ENCODE data around the gene PDZD8. TPM values are rescaled to one million over a fixed set of nuclear protein-coding genes. Genes with fewer than 3 reads are reported as not detected.

Gene PDZD8
- total and polyA plus RNA-seq, 4 experiments from 2014 or later: 3.6 to 15.0 (median 11.4) TPM

DNA sequence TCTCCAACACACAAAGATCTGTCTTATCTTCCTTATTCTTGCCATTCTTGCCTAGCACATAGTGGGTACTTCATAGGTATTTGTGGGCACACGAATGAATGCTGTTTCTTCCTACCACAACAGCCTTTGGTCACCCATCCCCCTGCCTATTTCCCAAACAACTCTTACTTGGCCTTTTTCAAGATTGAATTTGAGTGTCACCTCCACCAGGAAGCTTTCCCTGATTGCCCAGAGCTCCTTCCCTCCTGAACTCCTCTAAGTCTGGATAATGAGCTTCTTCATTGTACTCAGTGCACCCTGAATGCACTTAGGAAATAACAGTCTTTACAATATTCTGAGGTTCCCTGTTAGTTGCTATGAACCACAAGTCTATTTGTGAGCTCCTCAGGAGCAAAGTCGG lies 11.6 kb upstream of the PDZD8 start:
- H3K27ac Mint-ChIP-seq: no peak overlapping the region
- no peaks in the 10 kb centered on the region for H3K27me3 ChIP-seq (ENCODE audit: insufficient read depth, low read length)
- H3K27me3 Mint-ChIP-seq: peaks cover 33 to 47% of the 10 kb centered on the region in 2 donors
- POLR2A ChIA-PET (ENCODE audit: partially characterized antibody): no interaction called here
- no peak overlapping the region for H3K27ac ChIP-seq (ENCODE audit: low read depth, low read length)
- no peak overlapping the region for H3K4me3 ChIP-seq (ENCODE audit: low read length in 2 of 2)
- no peaks in the 10 kb centered on the region for H3K4me1 Mint-ChIP-seq
- H3K36me3 Mint-ChIP-seq: no peaks in the 10 kb centered on the region
- H3K36me3 ChIP-seq (ENCODE audit: insufficient read depth, low read length): no peaks in the 10 kb centered on the region
- CTCF ChIA-PET (ENCODE audit: partially characterized antibody): no interaction called here
- DNase-seq: no peak
- no peaks in the 10 kb centered on the region for H3K9me3 Mint-ChIP-seq
- no peaks in the 10 kb centered on the region for H3K4me1 ChIP-seq (ENCODE audit: insufficient read depth, low read length)
- H3K4me3 Mint-ChIP-seq: no peak overlapping the region
- intact Hi-C loops (cut with micrococcal nuclease): no loop called here
- H3K9me3 ChIP-seq (ENCODE audit: control insufficient read depth in 1 of 2, low read length in 2 of 2): no peaks in the 10 kb centered on the region

- no peaks in the 10 kb centered on the region for H3K4me1 Mint-ChIP-seq
- no peaks in the 10 kb centered on the region for H3K9me3 Mint-ChIP-seq
- no peaks in the 10 kb centered on the region for H3K9me3 ChIP-seq (ENCODE audit: control insufficient read depth in 1 of 2, low read length in 2 of 2)
- no peaks in the 10 kb centered on the region for H3K36me3 ChIP-seq (ENCODE audit: insufficient read depth, low read length)
- H3K4me1 ChIP-seq (ENCODE audit: insufficient read depth, low read length): no peaks in the 10 kb centered on the region
- no peaks in the 10 kb centered on the region for H3K36me3 Mint-ChIP-seq
- ChIA-PET CTCF (ENCODE audit: partially characterized antibody) (interaction anchor here (0.9 kb wide), 1 partner anchor 166 kb away, joined by 3 read pairs; no protein-coding TSS in a partner anchor), POLR2A (ENCODE audit: partially characterized antibody) (interaction anchor here (0.6 kb wide), 1 partner anchor 9 kb away, joined by 3 read pairs; no protein-coding TSS in a partner anchor)
- no peak overlapping the region for H3K27ac ChIP-seq (ENCODE audit: low read depth, low read length)
- no peak overlapping the region for H3K4me3 Mint-ChIP-seq
- H3K27me3 ChIP-seq (ENCODE audit: insufficient read depth, low read length): peaks cover 2% of the 10 kb centered on the region
- H3K4me3 ChIP-seq (ENCODE audit: low read length in 2 of 2): no peak overlapping the region
- intact Hi-C loops (cut with micrococcal nuclease): no loop called here
- no peak for DNase-seq
- peaks cover 22 to 34% of the 10 kb centered on the region in 2 donors for H3K27me3 Mint-ChIP-seq
- H3K27ac Mint-ChIP-seq: no peak overlapping the region
These were observed 7.6 kb upstream of the PDZD8 start for GRCh38 chr10:117382861-117383260.

GRCh38 chr10:117374506-117375359 lies 507 bp downstream of the PDZD8 start:
- peak; percentile 13 to 55 (median 28) for DNase-seq
- Mint-ChIP-seq H3K9me3 (no peaks in the 10 kb centered on the region), H3K27me3 (peaks cover 3 to 15% of the 10 kb centered on the region in 2 donors), H3K36me3 (peaks cover 0 to 12% of the 10 kb centered on the region in 2 donors), H3K4me1 (peaks cover 22 to 52% (median 40%) of the 10 kb centered on the region in 4 donors), H3K4me3 (peak overlapping the region; percentile 95 to 97 (median 96)), H3K27ac (peak overlapping the region; percentile 92 to 98 (median 93))
- H3K4me1 ChIP-seq (ENCODE audit: insufficient read depth, low read length): peaks cover 34% of the 10 kb centered on the region
- peaks cover 3% of the 10 kb centered on the region for H3K27me3 ChIP-seq (ENCODE audit: insufficient read depth, low read length)
- H3K36me3 ChIP-seq (ENCODE audit: insufficient read depth, low read length): no peaks in the 10 kb centered on the region
- intact Hi-C loops (cut with micrococcal nuclease): loop anchor here (1.0 to 10.0 kb wide), 5 partner anchors 157 to 1380 kb away; partner anchors contain the start of genes CACUL1, FAM204A and RAB11FIP2
- no peaks in the 10 kb centered on the region for H3K9me3 ChIP-seq (ENCODE audit: control insufficient read depth in 1 of 2, low read length in 2 of 2)
- peak overlapping the region; percentile 61 for H3K27ac ChIP-seq (ENCODE audit: low read depth, low read length)
- peak overlapping the region; percentile 64 to 98 for H3K4me3 ChIP-seq (ENCODE audit: low read length in 2 of 2)
- POLR2A ChIA-PET (ENCODE audit: partially characterized antibody): interaction anchor here (0.9 to 1.1 kb wide), 5 partner anchors 8 to 199 kb away, joined by 3 read pairs; no protein-coding TSS in a partner anchor
- CTCF ChIA-PET (ENCODE audit: partially characterized antibody): interaction anchor here (0.6 to 1.2 kb wide), 3 partner anchors 15 to 201 kb away, joined by 3 to 4 read pairs (median 4); no protein-coding TSS in a partner anchor

DNA sequence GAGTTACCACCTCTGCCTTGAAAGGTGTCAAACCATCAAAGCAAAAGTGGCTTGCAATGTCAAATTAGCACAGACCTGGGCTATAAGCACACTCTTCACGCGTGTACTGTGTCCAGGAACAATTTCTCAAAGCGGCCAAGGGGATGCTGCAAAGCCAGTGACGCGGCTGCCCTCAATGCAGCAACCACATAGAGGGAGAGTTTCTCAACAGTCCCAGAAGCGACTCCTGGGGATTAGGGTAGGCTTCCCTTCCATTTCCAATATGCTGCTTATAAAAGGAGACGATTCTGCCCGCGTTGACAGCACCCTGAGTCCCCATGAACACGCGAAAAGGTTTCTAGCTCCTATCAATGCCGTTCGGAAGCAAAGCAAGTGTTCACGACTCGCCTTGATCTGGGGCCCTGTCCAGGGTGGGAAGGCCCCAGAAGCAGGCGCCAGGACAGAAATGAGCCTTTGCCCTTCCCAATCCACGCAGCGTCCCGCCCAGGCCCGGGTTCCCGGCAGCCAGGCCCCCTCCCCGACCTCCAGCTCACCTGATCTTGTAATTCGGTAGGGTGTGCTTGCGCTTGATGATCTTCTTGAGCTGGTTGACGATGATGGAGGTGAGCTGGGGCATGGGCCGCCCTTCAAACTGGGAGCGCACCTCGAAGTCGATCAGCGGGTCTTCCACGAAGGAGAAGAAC lies 1.3 kb downstream of the PDZD8 start:
- peak; percentile 58 to 73 (median 62) for DNase-seq
- Histone ChIP-seq H3K27me3 (ENCODE audit: insufficient read depth, low read length) (peaks cover 3% of the 10 kb centered on the region), H3K4me1 (ENCODE audit: insufficient read depth, low read length) (peaks cover 39% of the 10 kb centered on the region), H3K9me3 (ENCODE audit: control insufficient read depth in 1 of 2, low read length in 2 of 2) (no peaks in the 10 kb centered on the region), H3K27ac (ENCODE audit: low read depth, low read length) (peak overlapping the region; percentile 61), H3K4me3 (ENCODE audit: low read length in 2 of 2) (peak overlapping the region; percentile 64 to 98), H3K36me3 (ENCODE audit: insufficient read depth, low read length) (no peaks in the 10 kb centered on the region)
- peak overlapping the region; percentile 91 to 98 (median 93) for H3K27ac Mint-ChIP-seq
- peak overlapping the region; percentile 95 to 97 (median 96) for H3K4me3 Mint-ChIP-seq
- ChIA-PET POLR2A (ENCODE audit: partially characterized antibody) (interaction anchor here (0.9 to 1.1 kb wide), 5 partner anchors 9 to 199 kb away, joined by 3 read pairs; no protein-coding TSS in a partner anchor), CTCF (ENCODE audit: partially characterized antibody) (interaction anchor here (0.6 to 1.2 kb wide), 3 partner anchors 14 to 200 kb away, joined by 3 to 4 read pairs (median 4); no protein-coding TSS in a partner anchor)
- H3K27me3 Mint-ChIP-seq: peaks cover 3 to 13% of the 10 kb centered on the region in 2 donors
- intact Hi-C loops (cut with micrococcal nuclease): loop anchor here (10.0 kb wide), 2 partner anchors 649 to 1381 kb away; partner anchors contain the start of gene CACUL1
- peaks cover 25 to 57% (median 45%) of the 10 kb centered on the region in 4 donors for H3K4me1 Mint-ChIP-seq
- no peaks in the 10 kb centered on the region for H3K9me3 Mint-ChIP-seq
- H3K36me3 Mint-ChIP-seq: peaks cover 0 to 12% of the 10 kb centered on the region in 2 donors

- no peaks in the 10 kb centered on the region for H3K9me3 Mint-ChIP-seq
- no peaks in the 10 kb centered on the region for H3K27me3 ChIP-seq (ENCODE audit: insufficient read depth, low read length)
- H3K27me3 Mint-ChIP-seq: no peaks in the 10 kb centered on the region
- H3K36me3 Mint-ChIP-seq: peaks cover 0 to 9% of the 10 kb centered on the region in 2 donors
- no peak overlapping the region for H3K4me3 ChIP-seq (ENCODE audit: low read length in 2 of 2)
- ChIA-PET POLR2A (ENCODE audit: partially characterized antibody) (interaction anchor here (1.8 kb wide), 1 partner anchor 16 kb away, joined by 4 read pairs; no protein-coding TSS in a partner anchor), CTCF (ENCODE audit: partially characterized antibody) (interaction anchor here (1.2 to 1.5 kb wide), 2 partner anchors 9 to 195 kb away, joined by 3 read pairs; no protein-coding TSS in a partner anchor)
- peak overlapping the region in 3 of 8 donors; percentile 7 to 49 (median 43) for H3K4me3 Mint-ChIP-seq
- no peak for DNase-seq
- peaks cover 48% of the 10 kb centered on the region for H3K4me1 ChIP-seq (ENCODE audit: insufficient read depth, low read length)
- H3K4me1 Mint-ChIP-seq: peaks cover 38 to 85% (median 60%) of the 10 kb centered on the region in 4 donors
- no peaks in the 10 kb centered on the region for H3K36me3 ChIP-seq (ENCODE audit: insufficient read depth, low read length)
- no peaks in the 10 kb centered on the region for H3K9me3 ChIP-seq (ENCODE audit: control insufficient read depth in 1 of 2, low read length in 2 of 2)
- H3K27ac ChIP-seq (ENCODE audit: low read depth, low read length): no peak overlapping the region
- intact Hi-C loops (cut with micrococcal nuclease): loop anchor here (10.0 kb wide), 2 partner anchors 645 to 1385 kb away; partner anchors contain the start of gene CACUL1
- peak overlapping the region in 1 of 7 donors; percentile 72 for H3K27ac Mint-ChIP-seq
These were observed 5.0 kb downstream of the PDZD8 start for GRCh38 chr10:117370205-117370604.

GRCh38 chr10:117367718-117368117 lies 7.5 kb downstream of the PDZD8 start:
- POLR2A ChIA-PET (ENCODE audit: partially characterized antibody): interaction anchor here (0.7 kb wide), 1 partner anchor 16 kb away, joined by 3 read pairs; no protein-coding TSS in a partner anchor

More at GRCh38 chr10:117367718-117368117, 7.5 kb downstream of the PDZD8 start:
- no peaks in the 10 kb centered on the region for H3K27me3 Mint-ChIP-seq
- Histone ChIP-seq H3K4me3 (ENCODE audit: low read length in 2 of 2) (no peak overlapping the region), H3K36me3 (ENCODE audit: insufficient read depth, low read length) (no peaks in the 10 kb centered on the region), H3K4me1 (ENCODE audit: insufficient read depth, low read length) (peaks cover 64% of the 10 kb centered on the region), H3K9me3 (ENCODE audit: control insufficient read depth in 1 of 2, low read length in 2 of 2) (no peaks in the 10 kb centered on the region), H3K27ac (ENCODE audit: low read depth, low read length) (no peak overlapping the region), H3K27me3 (ENCODE audit: insufficient read depth, low read length) (no peaks in the 10 kb centered on the region)
- no peak overlapping the region for H3K27ac Mint-ChIP-seq
- intact Hi-C loops (cut with micrococcal nuclease): no loop called here
- no peaks in the 10 kb centered on the region for H3K36me3 Mint-ChIP-seq
- H3K9me3 Mint-ChIP-seq: no peaks in the 10 kb centered on the region
- CTCF ChIA-PET (ENCODE audit: partially characterized antibody): interaction anchor here (0.8 to 1.0 kb wide), 2 partner anchors 49 to 193 kb away, joined by 3 read pairs; no protein-coding TSS in a partner anchor
- peak overlapping the region in 2 of 8 donors; percentile 4 to 12 for H3K4me3 Mint-ChIP-seq
- no peak for DNase-seq
- H3K4me1 Mint-ChIP-seq: peaks cover 50 to 89% (median 67%) of the 10 kb centered on the region in 4 donors

Measured in CD4-positive, alpha-beta memory T cell (primary cell).